ENCODE data around the gene MLLT6. TPM values are rescaled to one million over a fixed set of nuclear protein-coding genes. Genes with fewer than 3 reads are reported as not detected.

The MLLT6 gene
- total and polyA plus RNA-seq, 2 of the 4 experiments (the other 2 are of a cell fraction) = 7.2 to 21.2 TPM

GRCh38 chr17:38742411-38743308, 37.6 kb downstream of the MLLT6 start:
- Histone ChIP-seq H3K23ac (ENCODE audit: low read depth, low read length) (no peak overlapping the region; the same call in 1 of the 2 replicates), H2AFZ (replicated peaks; ENCODE audit: low read length, poor library complexity) (peak overlapping the region; percentile 47), H3K79me1 (ENCODE audit: low read depth in 1 of 2, low read length in 2 of 2) (peaks cover 15 to 84% of the 10 kb centered on the region in 2 experiments), H3K27me3 (ENCODE audit: control insufficient read depth, insufficient read depth, low read length) (no peaks in the 10 kb centered on the region), H3K4me1 (ENCODE audit: control insufficient read depth, insufficient read depth, low read length) (peaks cover 23% of the 10 kb centered on the region), H3K9ac (ENCODE audit: low read depth, low read length) (no peak overlapping the region), H3K27ac (ENCODE audit: insufficient read depth, low read length) (no peak overlapping the region), H4K20me1 (ENCODE audit: insufficient read depth, low read length) (peaks cover 84% of the 10 kb centered on the region), H2BK20ac (ENCODE audit: low read depth, low read length) (no peak overlapping the region), H3K18ac (ENCODE audit: low read depth, low read length) (no peak overlapping the region), H2BK120ac (ENCODE audit: low read depth, low read length) (no peak overlapping the region), H3K9me3 (ENCODE audit: control insufficient read depth, insufficient read depth, low read length) (no peaks in the 10 kb centered on the region), H4K5ac (ENCODE audit: low read depth, low read length) (no peak overlapping the region), H2BK5ac (ENCODE audit: low read depth, low read length, poor library complexity, severe bottlenecking) (no peak overlapping the region), H4K91ac (ENCODE audit: insufficient read depth, low read depth, low read length) (no peak overlapping the region), H4K8ac (ENCODE audit: low read depth in 2 of 2, low read length in 2 of 2) (no peak overlapping the region), H3K36me3 (ENCODE audit: control insufficient read depth, insufficient read depth, low read length) (peaks cover 25% of the 10 kb centered on the region), H2BK15ac (ENCODE audit: low read depth, low read length) (no peak overlapping the region), H3K9me1 (ENCODE audit: insufficient read depth, low read length) (peaks cover 22% of the 10 kb centered on the region), H3K4me2 (ENCODE audit: low read depth, low read length) (peak overlapping the region; percentile 16; the same call in 1 of the 2 replicates), H2AK9ac (replicated peaks; ENCODE audit: low read depth, low read length, poor library complexity) (peak overlapping the region; percentile 87), H3K4ac (ENCODE audit: low read depth, low read length) (no peak overlapping the region), H2AK5ac (ENCODE audit: low read depth, low read length) (peak overlapping the region; percentile 43; the same call in 1 of the 2 replicates), H3K4me3 (ENCODE audit: insufficient read depth, low read depth, low read length) (no peak overlapping the region), H3K56ac (ENCODE audit: extremely low read depth, insufficient read depth, low read length) (no peak overlapping the region), H3K14ac (replicated peaks; ENCODE audit: low read depth, low read length) (no peak overlapping the region)
- BruUV-seq (replicated peaks) = no TSS peak
- in situ Hi-C loops (cut with MboI; ENCODE audit: low sequenced_read_pairs) = no loop called here
- intact Hi-C loops (cut with micrococcal nuclease) = no loop called here
- ChIA-PET CTCF (no interaction called here), POLR2A (ENCODE audit: unreplicated experiment) (no interaction called here)
- dilution Hi-C loops (cut with HindIII; ENCODE audit: low sequenced_read_pairs, unreplicated experiment) = no loop called here
- 43% methylated on average over 11 of the region's 22 CpGs; no CpG with 5 or more reads in 1 of the 2 experiments for WGBS, 2 experiments (ENCODE audit: extremely low coverage in 2 of 2, insufficient read length in 1 of 2)
- peak; percentile 84 for DNase-seq
- TF ChIP-seq BHLHE40 (IDR thresholded peaks at IDR 0.05; ENCODE audit: low read depth, low read length) = no peak
- TF ChIP-seq CEBPB (IDR thresholded peaks at IDR 0.05; ENCODE audit: low read depth, low read length) = peak; percentile 27; the same call in 1 of the 2 replicates
- peak; percentile 21; the same call in 1 of the 2 replicates for ATAC-seq (ENCODE audit: low read depth)
